ENCODE data around the gene GCHFR. TPM values are rescaled to one million over a fixed set of nuclear protein-coding genes. Genes with fewer than 3 reads are reported as not detected.

The GCHFR gene
- total and polyA plus RNA-seq, 2 of the 4 experiments (the other 2 are of a cell fraction), result 2.3 to 6.5 TPM

DNA sequence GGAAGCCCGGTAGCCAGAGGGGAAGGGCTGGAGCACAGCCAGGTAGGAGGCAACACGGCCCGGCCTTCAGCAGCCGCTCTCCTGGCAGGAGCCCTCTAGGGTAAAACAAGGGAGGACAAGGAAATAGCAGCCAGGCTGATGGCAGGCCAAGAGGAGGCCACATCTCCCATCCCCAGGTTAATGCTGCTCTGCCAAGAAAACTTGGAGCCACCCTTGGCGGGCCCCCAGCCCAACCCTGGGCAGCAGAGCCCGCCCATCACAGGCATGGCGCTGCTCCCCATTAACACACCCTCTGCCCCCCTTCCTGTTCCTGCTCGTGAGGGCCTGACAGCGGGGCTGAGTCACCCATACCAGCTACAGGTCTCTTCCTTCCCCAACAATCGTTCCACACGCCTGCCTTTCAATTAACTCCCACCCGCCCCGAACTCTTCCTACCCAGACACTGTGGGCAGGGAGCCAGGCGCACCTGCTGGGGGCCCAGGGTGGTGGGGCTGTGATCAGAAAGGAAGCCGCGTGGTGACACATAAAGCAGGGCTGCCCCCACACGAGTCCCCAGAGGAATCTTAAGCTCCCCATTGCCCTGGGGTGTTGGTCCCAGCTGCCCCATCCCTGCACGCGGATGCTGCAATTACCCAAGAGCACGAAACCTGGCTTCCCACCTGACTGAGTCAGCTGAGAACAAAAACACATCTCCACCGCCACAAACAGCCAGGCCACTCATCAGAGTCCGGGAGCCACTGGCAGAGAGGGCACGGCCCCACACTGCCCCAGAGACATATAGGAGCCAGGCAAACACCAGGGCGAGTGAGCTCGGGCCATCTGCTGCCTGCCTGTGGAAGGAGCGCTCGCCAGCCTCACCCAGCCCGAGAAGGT is 5.6 kb downstream of the GCHFR start, which contains the start of gene C15orf62:
Gene C15orf62 (plus strand): TSS at position 707 of the 873 bp plus-strand sequence. CDS start 516 bp downstream, outside the sequence.
- H3K4me3 ChIP-seq (ENCODE audit: insufficient read depth, low read depth, low read length), result no peak within 1 kb of the TSS
- intact Hi-C loops (cut with micrococcal nuclease), result no loop called here
- no peak within 1 kb of the TSS for H3K9ac ChIP-seq (ENCODE audit: low read depth, low read length)
- H2BK20ac ChIP-seq (ENCODE audit: low read depth, low read length), result no peak within 1 kb of the TSS
- TF ChIP-seq CHD1 (IDR thresholded peaks at IDR 0.05; ENCODE audit: low read depth, low read length) (no peak), ELK1 (IDR thresholded peaks at IDR 0.05; ENCODE audit: borderline replicate concordance, low read depth, low read length) (no peak), CEBPB (IDR thresholded peaks at IDR 0.05; ENCODE audit: low read depth, low read length) (no peak), MXI1 (IDR thresholded peaks at IDR 0.05; ENCODE audit: borderline replicate concordance, low read depth, low read length) (no peak), BHLHE40 (IDR thresholded peaks at IDR 0.05; ENCODE audit: low read depth, low read length) (peak; percentile 27; the same call in 1 of the 2 replicates)
- H3K18ac ChIP-seq (ENCODE audit: low read depth, low read length), result no peak within 1 kb of the TSS
- DNase-seq (peak; percentile 31), ATAC-seq (ENCODE audit: low read depth) (no peak)
- no peak within 1 kb of the TSS for H4K8ac ChIP-seq (ENCODE audit: low read depth in 2 of 2, low read length in 2 of 2)
- H3K36me3 ChIP-seq (ENCODE audit: control insufficient read depth, insufficient read depth, low read length), result peaks cover 32% of the 10 kb centered on the region
- H4K91ac ChIP-seq (ENCODE audit: insufficient read depth, low read depth, low read length), result no peak within 1 kb of the TSS
- no peak within 1 kb of the TSS for H3K23ac ChIP-seq (ENCODE audit: low read depth, low read length)
- H2AFZ ChIP-seq (replicated peaks; ENCODE audit: low read length, poor library complexity), result no peak within 1 kb of the TSS
- no peak within 1 kb of the TSS for H2BK15ac ChIP-seq (ENCODE audit: low read depth, low read length)
- H4K20me1 ChIP-seq (ENCODE audit: insufficient read depth, low read length), result peaks cover 9% of the 10 kb centered on the region; the same call in 1 of the 2 replicates
- no peak within 1 kb of the TSS for H3K14ac ChIP-seq (replicated peaks; ENCODE audit: low read depth, low read length)
- in situ Hi-C loops (cut with MboI; ENCODE audit: low sequenced_read_pairs), result no loop called here
- no peak within 1 kb of the TSS for H3K4me2 ChIP-seq (ENCODE audit: low read depth, low read length)
- no peak within 1 kb of the TSS for H3K27ac ChIP-seq (ENCODE audit: insufficient read depth, low read length)
- peak within 1 kb of the TSS; percentile 25 for H2AK9ac ChIP-seq (replicated peaks; ENCODE audit: low read depth, low read length, poor library complexity)
- H3K79me1 ChIP-seq (ENCODE audit: low read depth in 1 of 2, low read length in 2 of 2), result no peaks in the 10 kb centered on the region; a peak in 1 of 4 replicates
- no peak within 1 kb of the TSS for H2BK5ac ChIP-seq (ENCODE audit: low read depth, low read length, poor library complexity, severe bottlenecking)
- ChIA-PET POLR2A (ENCODE audit: unreplicated experiment) (no interaction called here), CTCF (no interaction called here)
- H3K56ac ChIP-seq (ENCODE audit: extremely low read depth, insufficient read depth, low read length), result no peak within 1 kb of the TSS
- dilution Hi-C loops (cut with HindIII; ENCODE audit: low sequenced_read_pairs, unreplicated experiment), result no loop called here
- no peak within 1 kb of the TSS for H2BK120ac ChIP-seq (ENCODE audit: low read depth, low read length)
- H3K9me1 ChIP-seq (ENCODE audit: insufficient read depth, low read length), result peaks cover 12% of the 10 kb centered on the region
- no TSS peak for BruUV-seq (replicated peaks)
- WGBS, 2 experiments (ENCODE audit: extremely low coverage in 2 of 2, insufficient read length in 1 of 2), result 83% methylated on average over 9 of the region's 28 CpGs; no CpG with 5 or more reads in 1 of the 2 experiments
- H3K4ac ChIP-seq (ENCODE audit: low read depth, low read length), result no peak within 1 kb of the TSS
- H3K4me1 ChIP-seq (ENCODE audit: control insufficient read depth, insufficient read depth, low read length), result peaks cover 18% of the 10 kb centered on the region
- no peak within 1 kb of the TSS for H2AK5ac ChIP-seq (ENCODE audit: low read depth, low read length)
- H3K9me3 ChIP-seq (ENCODE audit: control insufficient read depth, insufficient read depth, low read length), result no peaks in the 10 kb centered on the region
- no peak within 1 kb of the TSS for H4K5ac ChIP-seq (ENCODE audit: low read depth, low read length)
- no peaks in the 10 kb centered on the region for H3K27me3 ChIP-seq (ENCODE audit: control insufficient read depth, insufficient read depth, low read length)

Measured in IMR-90 (cell line).